CD14-positive monocyte (primary cell): ENCODE results near the gene ARMC9. TPM values are rescaled to one million over a fixed set of nuclear protein-coding genes. Genes with fewer than 3 reads are reported as not detected.

Source experiments
- DNase-seq, 3 donors: peaks; one replicate each; pipeline ENCODE4 v3.0.0-alpha.2; 2011 to 2022
- H2AFZ ChIP-seq: 2 replicates; pipeline ENCODE4 v1.6.0; 2012; ENCODE audit warnings: mild to moderate bottlenecking, low read depth, low read length, inconsistent platforms; ENCODE audit not compliant: insufficient read depth, poor library complexity, severe bottlenecking
- H3K27ac ChIP-seq, 2 donors: 1 replicate in 1 of 2; 2 replicates in 1 of 2; pipeline ENCODE4 v1.5.1; 2012 to 2013; ENCODE audit warnings: low read length in 2 of 2, control low read depth in 1 of 2, inconsistent platforms in 1 of 2, low read depth in 1 of 2, mild to moderate bottlenecking in 1 of 2
- H3K27me3 ChIP-seq, 2 donors: one replicate each; pipeline versions ENCODE4 v1.6.0 to v1.6.1; 2011 to 2013; ENCODE audit warnings: low read length in 2 of 2; ENCODE audit not compliant: control insufficient read depth in 2 of 2, insufficient read depth in 2 of 2
- H3K36me3 ChIP-seq, 2 donors: replicated peaks in 1 of 2; 1 replicate in 1 of 2; 2 replicates in 1 of 2; pipeline versions ENCODE4 v1.5.1 to v1.6.1; 2012 to 2013; ENCODE audit warnings: low read length in 2 of 2, control low read depth in 1 of 2, inconsistent platforms in 1 of 2, mild to moderate bottlenecking in 1 of 2; ENCODE audit not compliant: insufficient read depth in 2 of 2, control insufficient read depth in 1 of 2
- H3K4me1 ChIP-seq, 2 donors: 1 replicate in 1 of 2; 2 replicates in 1 of 2; pipeline versions ENCODE4 v1.5.1 to v1.6.1; 2012 to 2013; ENCODE audit warnings: low read length in 2 of 2, control low read depth in 1 of 2, inconsistent platforms in 1 of 2, mild to moderate bottlenecking in 1 of 2, moderate library complexity in 1 of 2; ENCODE audit not compliant: insufficient read depth in 2 of 2, control insufficient read depth in 1 of 2
- H3K4me2 ChIP-seq: replicated peaks from 2 replicates; pipeline ENCODE3; 2012; ENCODE audit warnings: low read length, moderate library complexity, mild to moderate bottlenecking; ENCODE audit not compliant: poor library complexity, severe bottlenecking; ENCODE audit errors: extremely low read depth
- H3K4me3 ChIP-seq, 3 experiments: fragments of 200-600 bp in 1 of 3; sonication (generic) in 1 of 3; replicated peaks in 1 of 3; 1 replicate in 2 of 3; 2 replicates in 1 of 3; pipeline ENCODE4 v1.5.1; 2011 to 2013; ENCODE audit warnings: low read length in 3 of 3, mild to moderate bottlenecking in 3 of 3, control low read depth in 2 of 3, low read depth in 2 of 3, inconsistent platforms in 1 of 3, moderate library complexity in 1 of 3
- H3K79me2 ChIP-seq: 2 replicates; pipeline ENCODE4 v1.6.0; 2012; ENCODE audit warnings: mild to moderate bottlenecking, control low read depth, inconsistent platforms, low read length, moderate library complexity; ENCODE audit not compliant: insufficient read depth
- H3K9ac ChIP-seq: 2 replicates; pipeline ENCODE4 v1.6.0; 2017; ENCODE audit warnings: low read length, mild to moderate bottlenecking; ENCODE audit not compliant: insufficient read depth, poor library complexity, severe bottlenecking
- H3K9me3 ChIP-seq, 2 donors: replicated peaks in 1 of 2; 1 replicate in 1 of 2; 2 replicates in 1 of 2; pipeline versions ENCODE4 v1.5.1 to v1.6.1; 2012 to 2013; ENCODE audit warnings: low read length in 2 of 2, control low read depth in 1 of 2; ENCODE audit not compliant: control insufficient read depth in 1 of 2, insufficient read depth in 1 of 2
- H4K20me1 ChIP-seq: 2 replicates; pipeline ENCODE4 v1.6.0; 2012; ENCODE audit warnings: mild to moderate bottlenecking, low read length, control low read depth, moderate library complexity; ENCODE audit not compliant: insufficient read depth
- H3K27ac Mint-ChIP-seq, 7 donors: one replicate each; pipeline ENCODE4 v1.8.0; 2020; ENCODE audit warnings: mild to moderate bottlenecking in 7 of 7, mixed read lengths in 7 of 7, moderate library complexity in 6 of 7, inconsistent platforms in 2 of 7
- H3K27me3 Mint-ChIP-seq, 3 donors: one replicate each; pipeline ENCODE4 v1.8.0; 2021 to 2022; ENCODE audit warnings: low read depth in 3 of 3, mild to moderate bottlenecking in 3 of 3, mixed read lengths in 3 of 3, moderate library complexity in 3 of 3, inconsistent platforms in 1 of 3
- H3K36me3 Mint-ChIP-seq, 2 donors: one replicate each; pipeline ENCODE4 v1.8.0; 2020; ENCODE audit warnings: mixed read lengths in 2 of 2, inconsistent platforms in 1 of 2, mild to moderate bottlenecking in 1 of 2
- H3K4me1 Mint-ChIP-seq: one replicate; pipeline ENCODE4 v1.8.0; 2020; ENCODE audit warnings: mild to moderate bottlenecking, mixed read lengths
- H3K4me3 Mint-ChIP-seq, 2 donors: one replicate each; pipeline ENCODE4 v1.8.0; 2020; ENCODE audit warnings: mild to moderate bottlenecking in 2 of 2, mixed read lengths in 2 of 2, moderate library complexity in 1 of 2
- H3K9me3 Mint-ChIP-seq, 7 donors: one replicate each; pipeline ENCODE4 v1.8.0; 2020 to 2022; ENCODE audit warnings: mixed read lengths in 7 of 7, mild to moderate bottlenecking in 6 of 7, moderate library complexity in 6 of 7, inconsistent platforms in 2 of 7
- WGBS: methylation state at CpG from one replicate; pipeline ENCODE4 v1.1.5; 2013; ENCODE audit warnings: missing lambda C conversion rate; ENCODE audit not compliant: insufficient coverage; 5-methylcytosine and 5-hydroxymethylcytosine counted together
- intact Hi-C, 2 donors: fragments of 100-400 bp; cut with micrococcal nuclease; formaldehyde crosslinking; loops; one replicate each; pipeline versions ENCODE4 v1.15.0 to v1.15.1; 2023
- polyA plus RNA-seq, 3 donors: library from polyadenylated mRNA; depleted of rRNA in 1 of 3; unstranded in 2 of 3; stranded (reverse) in 1 of 3; fragments of 300-500 nt in 2 of 3; fragments of >200 nt in 1 of 3; fragmentation: Illumina TruSeq in 2 of 3; gene quantifications; 1 replicate in 2 of 3; 2 replicates in 1 of 3; pipeline ENCODE4 v1.2.3, GENCODE V29; 2012 to 2021
- TF ChIP-seq, protein P1 (sequence below): fragments of 200-600 bp; IDR thresholded peaks from one replicate; pipeline ENCODE4 v1.8.0; 2022; ENCODE audit warnings: antibody characterized with exemption, mild to moderate bottlenecking

Gene ARMC9
- polyA plus RNA-seq, 3 donors, result 0.07 to 0.27 TPM; not detected in 1

DNA sequence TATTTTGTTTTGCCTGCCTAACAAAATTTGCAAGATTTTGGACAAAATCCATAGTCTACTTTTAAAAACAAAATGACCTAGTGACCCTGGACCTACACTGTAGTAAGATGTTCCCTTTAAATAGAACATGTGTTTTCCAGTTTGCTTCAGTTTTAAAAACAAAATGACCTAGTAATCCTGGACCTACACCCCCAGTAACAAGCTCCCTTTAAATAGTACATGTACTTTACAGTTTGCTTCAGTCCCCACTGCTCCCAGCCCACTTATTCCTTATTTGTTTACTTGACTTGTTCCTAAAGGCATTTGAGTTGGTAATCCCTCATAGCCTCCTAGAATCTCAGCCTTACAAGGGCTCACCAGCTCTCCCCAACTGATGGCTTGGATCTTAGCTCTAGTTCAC is 39.1 kb upstream of the ARMC9 start:
- Histone ChIP-seq H3K4me1 (no peaks in the 10 kb centered on the region), H3K4me3 (no peak overlapping the region), H3K36me3 (peaks cover 55 to 82% of the 10 kb centered on the region in 2 donors), H3K79me2 (no peaks in the 10 kb centered on the region), H3K27ac (no peak overlapping the region), H2AFZ (no peak overlapping the region), H3K9me3 (no peaks in the 10 kb centered on the region), H3K27me3 (no peaks in the 10 kb centered on the region), H4K20me1 (no peaks in the 10 kb centered on the region), H3K4me2 (no peak overlapping the region), H3K9ac (no peak overlapping the region)
- TF ChIP-seq, protein P1, sequence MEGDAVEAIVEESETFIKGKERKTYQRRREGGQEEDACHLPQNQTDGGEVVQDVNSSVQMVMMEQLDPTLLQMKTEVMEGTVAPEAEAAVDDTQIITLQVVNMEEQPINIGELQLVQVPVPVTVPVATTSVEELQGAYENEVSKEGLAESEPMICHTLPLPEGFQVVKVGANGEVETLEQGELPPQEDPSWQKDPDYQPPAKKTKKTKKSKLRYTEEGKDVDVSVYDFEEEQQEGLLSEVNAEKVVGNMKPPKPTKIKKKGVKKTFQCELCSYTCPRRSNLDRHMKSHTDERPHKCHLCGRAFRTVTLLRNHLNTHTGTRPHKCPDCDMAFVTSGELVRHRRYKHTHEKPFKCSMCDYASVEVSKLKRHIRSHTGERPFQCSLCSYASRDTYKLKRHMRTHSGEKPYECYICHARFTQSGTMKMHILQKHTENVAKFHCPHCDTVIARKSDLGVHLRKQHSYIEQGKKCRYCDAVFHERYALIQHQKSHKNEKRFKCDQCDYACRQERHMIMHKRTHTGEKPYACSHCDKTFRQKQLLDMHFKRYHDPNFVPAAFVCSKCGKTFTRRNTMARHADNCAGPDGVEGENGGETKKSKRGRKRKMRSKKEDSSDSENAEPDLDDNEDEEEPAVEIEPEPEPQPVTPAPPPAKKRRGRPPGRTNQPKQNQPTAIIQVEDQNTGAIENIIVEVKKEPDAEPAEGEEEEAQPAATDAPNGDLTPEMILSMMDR, result no peak
- no peaks in the 10 kb centered on the region for H3K9me3 Mint-ChIP-seq
- H3K27ac Mint-ChIP-seq, result peak overlapping the region in 1 of 7 donors; percentile 10
- H3K4me3 Mint-ChIP-seq, result no peak overlapping the region
- H3K36me3 Mint-ChIP-seq, result peaks cover 61 to 78% of the 10 kb centered on the region in 2 donors
- peaks cover 0 to 2% (median 0%) of the 10 kb centered on the region in 3 donors for H3K27me3 Mint-ChIP-seq
- intact Hi-C loops, result no loop called here
- no peak for DNase-seq
- H3K4me1 Mint-ChIP-seq, result no peaks in the 10 kb centered on the region

DNA sequence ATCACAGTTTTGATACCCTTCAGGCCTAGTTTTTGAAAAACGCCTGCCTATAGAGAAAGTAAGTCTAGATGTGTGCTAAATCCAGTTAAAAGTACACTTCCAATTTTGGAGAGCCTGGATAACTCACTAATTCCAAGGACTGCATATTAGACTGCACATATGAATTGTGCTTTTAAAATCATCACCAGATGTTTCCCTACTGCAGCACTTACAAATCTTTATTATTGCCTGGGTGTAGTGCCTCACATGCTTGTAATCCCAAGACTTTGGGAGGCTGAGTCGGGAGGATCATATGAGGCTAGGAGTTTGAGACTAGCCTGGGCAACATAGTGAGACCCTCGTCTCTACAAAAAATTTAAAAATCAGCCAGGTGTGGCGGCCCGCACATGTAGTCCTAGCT is 37.7 kb upstream of the ARMC9 start:
- Histone ChIP-seq H3K9ac (no peak overlapping the region), H3K27ac (no peak overlapping the region), H4K20me1 (no peaks in the 10 kb centered on the region), H3K4me1 (no peaks in the 10 kb centered on the region), H3K27me3 (no peaks in the 10 kb centered on the region), H3K9me3 (no peaks in the 10 kb centered on the region), H3K79me2 (no peaks in the 10 kb centered on the region), H3K4me2 (no peak overlapping the region), H2AFZ (no peak overlapping the region), H3K4me3 (no peak overlapping the region), H3K36me3 (peaks cover 61 to 84% of the 10 kb centered on the region in 2 donors)
- WGBS, result 93% methylated on average over 4 of the region's 5 CpGs
- intact Hi-C loops, result no loop called here
- Mint-ChIP-seq H3K36me3 (peaks cover 64 to 78% of the 10 kb centered on the region in 2 donors), H3K27ac (no peak overlapping the region), H3K4me1 (no peaks in the 10 kb centered on the region), H3K9me3 (no peaks in the 10 kb centered on the region), H3K4me3 (no peak overlapping the region), H3K27me3 (peaks cover 0 to 2% (median 0%) of the 10 kb centered on the region in 3 donors)
- DNase-seq, result no peak
- TF ChIP-seq, protein P1, result no peak
